Vagina (tissue), 2 donors: Measurements from ENCODE around the gene ARPP21.

ENCODE experiments used
- CTCF ChIP-seq, 3 experiments: fragments of 450-650 bp in 2 of 3; fragments of 200-600 bp in 1 of 3; sonication (generic) in 1 of 3; IDR thresholded peaks; one replicate each; pipeline ENCODE4 v1.5.1; 2017 to 2019; ENCODE audit warnings: antibody characterized with exemption in 3 of 3, mild to moderate bottlenecking in 2 of 3, moderate library complexity in 2 of 3
- POLR2AphosphoS5 ChIP-seq, 2 donors: sonication (generic); formaldehyde crosslinking; IDR thresholded peaks; one replicate each; pipeline ENCODE4 v1.9.0; 2017; ENCODE audit warnings: antibody characterized with exemption in 2 of 2, mild to moderate bottlenecking in 2 of 2, low read depth in 1 of 2; ENCODE audit not compliant: insufficient read depth in 1 of 2

DNA sequence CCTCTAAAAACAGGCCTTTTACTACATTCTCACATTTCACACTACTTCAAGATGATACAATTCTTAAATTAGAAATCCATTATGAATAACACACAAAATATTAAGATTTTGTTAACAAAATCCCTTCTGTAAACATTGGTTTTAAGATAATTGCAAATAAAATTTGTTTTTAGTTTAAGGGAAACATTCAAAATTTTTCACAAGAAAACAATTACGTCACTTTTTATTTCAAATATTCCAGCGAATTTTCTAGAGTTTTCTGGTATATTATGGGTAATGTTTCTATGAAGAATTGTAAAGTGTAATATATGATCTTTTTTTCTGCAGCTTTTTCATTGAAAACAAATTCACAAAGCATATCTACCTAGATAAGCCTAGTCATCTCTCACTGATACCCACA is 5.9 kb downstream of the ARPP21 start:
- TF ChIP-seq CTCF (IDR thresholded peaks at IDR 0.05) = no peak
- no peak for TF ChIP-seq POLR2AphosphoS5 (IDR thresholded peaks at IDR 0.05; ENCODE audit: insufficient read depth in 1 of 2, low read depth in 1 of 2)
